ENCODE measurements around the gene KCNH2. TPM values are rescaled to one million over a fixed set of nuclear protein-coding genes. Genes with fewer than 3 reads are reported as not detected.

The KCNH2 gene
- total and polyA plus RNA-seq, 2 of the 13 experiments (the other 11 are each of a cell fraction or from before 2014, with no cell fraction given) = 0.09 to 0.11 TPM

DNA sequence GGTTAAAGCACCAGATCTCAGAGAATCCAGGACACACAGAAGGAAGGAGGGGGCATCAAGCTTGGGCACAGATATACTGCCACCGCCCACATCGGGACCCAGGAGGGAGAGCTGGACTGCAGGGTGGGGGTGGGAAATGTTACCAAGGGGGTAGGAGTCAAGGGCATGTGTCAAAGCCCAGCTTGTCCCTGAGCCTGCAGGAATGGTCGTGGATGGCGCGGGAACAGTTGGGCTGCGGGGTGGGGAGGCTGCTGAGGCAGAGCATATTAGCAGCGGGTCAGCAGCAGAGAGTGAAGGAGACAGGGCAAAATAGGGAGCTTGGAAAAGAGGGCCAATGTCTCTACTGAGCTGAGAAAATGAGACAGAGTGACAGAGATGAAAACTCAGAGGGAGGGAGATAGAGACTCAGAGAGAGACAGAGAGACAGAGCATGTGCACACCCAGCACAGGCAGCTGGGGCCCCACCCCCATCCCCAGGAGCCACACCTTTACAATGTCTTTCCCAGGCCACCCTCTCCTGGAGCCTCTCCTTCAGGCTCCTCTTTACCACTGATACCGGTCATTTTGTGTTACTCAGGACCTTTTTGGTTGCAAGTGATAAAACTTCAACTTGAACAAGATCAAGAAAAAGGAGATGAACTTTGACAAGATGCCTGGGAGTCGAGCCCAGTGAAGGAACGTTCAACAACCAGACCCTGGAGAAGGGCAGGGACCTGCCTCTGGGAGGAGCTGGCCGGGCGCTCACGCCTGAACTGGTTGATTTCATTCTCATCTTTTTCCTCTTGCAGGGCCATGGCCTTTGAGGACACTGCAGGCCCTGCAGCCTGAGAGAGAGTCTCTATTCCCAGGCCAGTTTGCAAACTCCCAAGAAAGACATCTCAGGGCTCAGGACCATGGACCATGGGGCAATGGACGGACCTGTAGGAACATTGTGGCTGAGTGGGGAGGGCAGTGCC is 75.8 kb downstream of the KCNH2 start:
- Histone ChIP-seq H3K27ac (ENCODE audit: extremely low read length, insufficient read depth, low read length) (no peak overlapping the region), H3K36me3 (replicated peaks in 1 of 2; ENCODE audit: control insufficient read depth in 1 of 2, insufficient read depth in 2 of 2, low read length in 2 of 2) (no peaks in the 10 kb centered on the region), H3K9ac (ENCODE audit: insufficient read depth, low read depth, low read length) (no peak overlapping the region), H3K4me2 (ENCODE audit: low read depth, low read length) (no peak overlapping the region), H2AFZ (ENCODE audit: low read length) (no peak overlapping the region), H3K79me2 (ENCODE audit: insufficient read depth, low read length) (no peaks in the 10 kb centered on the region), H4K20me1 (ENCODE audit: insufficient read depth, low read length) (no peaks in the 10 kb centered on the region), H3K4me3 (replicated peaks in 1 of 3; ENCODE audit: insufficient read depth in 1 of 3, low read depth in 2 of 3, low read length in 3 of 3) (no peak overlapping the region), H3K9me3 (ENCODE audit: low read length) (no peaks in the 10 kb centered on the region), H3K27me3 (ENCODE audit: control insufficient read depth in 1 of 2, insufficient read depth in 2 of 2, low read length in 2 of 2) (peaks cover 1 to 24% of the 10 kb centered on the region in 2 experiments; a peak in 2 of 5 replicates), H3K4me1 (ENCODE audit: insufficient read depth, low read length) (peaks cover 18% of the 10 kb centered on the region)
- POLR2A ChIA-PET = no interaction called here
- ATAC-seq (no peak), FAIRE-seq (no peak), DNase-seq (ENCODE audit: low spot score) (no peak)
- WGBS (ENCODE audit: low lambda C conversion rate) = 35% methylated on average over 14 of the region's 14 CpGs
- CTCF ChIA-PET (ENCODE audit: low intra/inter-chr PET ratio, low total read pairs) = no interaction called here
- in situ Hi-C loops (cut with HindIII; ENCODE audit: extremely low pct_ligation_motif_present, low pct_unique_long_range_greater_than_20kb) (no loop called here), intact Hi-C loops (cut with micrococcal nuclease; ENCODE audit: unreplicated experiment) (no loop called here)
- no TSS peak for BruUV-seq (replicated peaks)
- TF ChIP-seq, protein P1, sequence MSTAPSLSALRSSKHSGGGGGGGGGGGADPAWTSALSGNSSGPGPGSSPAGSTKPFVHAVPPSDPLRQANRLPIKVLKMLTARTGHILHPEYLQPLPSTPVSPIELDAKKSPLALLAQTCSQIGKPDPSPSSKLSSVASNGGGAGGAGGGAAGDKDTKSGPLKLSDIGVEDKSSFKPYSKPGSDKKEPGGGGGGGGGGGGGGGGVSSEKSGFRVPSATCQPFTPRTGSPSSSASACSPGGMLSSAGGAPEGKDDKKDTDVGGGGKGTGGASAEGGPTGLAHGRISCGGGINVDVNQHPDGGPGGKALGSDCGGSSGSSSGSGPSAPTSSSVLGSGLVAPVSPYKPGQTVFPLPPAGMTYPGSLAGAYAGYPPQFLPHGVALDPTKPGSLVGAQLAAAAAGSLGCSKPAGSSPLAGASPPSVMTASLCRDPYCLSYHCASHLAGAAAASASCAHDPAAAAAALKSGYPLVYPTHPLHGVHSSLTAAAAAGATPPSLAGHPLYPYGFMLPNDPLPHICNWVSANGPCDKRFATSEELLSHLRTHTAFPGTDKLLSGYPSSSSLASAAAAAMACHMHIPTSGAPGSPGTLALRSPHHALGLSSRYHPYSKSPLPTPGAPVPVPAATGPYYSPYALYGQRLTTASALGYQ (CRISPR knock-in tag; IDR thresholded peaks at IDR 0.05) = no peak
- TF ChIP-seq, protein P2, sequence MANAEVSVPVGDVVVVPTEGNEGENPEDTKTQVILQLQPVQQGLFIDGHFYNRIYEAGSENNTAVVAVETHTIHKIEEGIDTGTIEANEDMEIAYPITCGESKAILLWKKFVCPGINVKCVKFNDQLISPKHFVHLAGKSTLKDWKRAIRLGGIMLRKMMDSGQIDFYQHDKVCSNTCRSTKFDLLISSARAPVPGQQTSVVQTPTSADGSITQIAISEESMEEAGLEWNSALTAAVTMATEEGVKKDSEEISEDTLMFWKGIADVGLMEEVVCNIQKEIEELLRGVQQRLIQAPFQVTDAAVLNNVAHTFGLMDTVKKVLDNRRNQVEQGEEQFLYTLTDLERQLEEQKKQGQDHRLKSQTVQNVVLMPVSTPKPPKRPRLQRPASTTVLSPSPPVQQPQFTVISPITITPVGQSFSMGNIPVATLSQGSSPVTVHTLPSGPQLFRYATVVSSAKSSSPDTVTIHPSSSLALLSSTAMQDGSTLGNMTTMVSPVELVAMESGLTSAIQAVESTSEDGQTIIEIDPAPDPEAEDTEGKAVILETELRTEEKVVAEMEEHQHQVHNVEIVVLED (CRISPR knock-in tag; IDR thresholded peaks at IDR 0.05; ENCODE audit: borderline replicate concordance) = no peak
- no peak for TF ChIP-seq NFKB2 (CRISPR knock-in tag; IDR thresholded peaks at IDR 0.05; ENCODE audit: borderline replicate concordance)
- no peak for TF ChIP-seq PLRG1 (conservative IDR thresholded peaks at IDR 0.05)
- no peak for TF ChIP-seq ZNF383 (CRISPR knock-in tag; IDR thresholded peaks at IDR 0.05; ENCODE audit: borderline replicate concordance)
- TF ChIP-seq, protein P3, sequence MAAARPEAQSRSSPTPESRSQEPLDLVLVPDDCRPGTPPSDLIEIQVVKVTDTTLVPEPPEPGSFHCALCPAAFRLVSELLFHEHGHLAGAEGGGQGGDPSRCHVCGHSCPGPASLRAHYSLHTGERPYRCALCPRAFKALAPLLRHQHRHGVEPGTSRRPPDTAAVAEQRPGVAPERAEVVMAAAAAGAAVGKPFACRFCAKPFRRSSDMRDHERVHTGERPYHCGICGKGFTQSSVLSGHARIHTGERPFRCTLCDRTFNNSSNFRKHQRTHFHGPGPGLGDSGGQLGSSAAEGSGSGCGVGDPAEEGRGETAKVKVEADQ (CRISPR knock-in tag; IDR thresholded peaks at IDR 0.05; ENCODE audit: borderline replicate concordance) = no peak
- TF ChIP-seq KAT8 (CRISPR knock-in tag; IDR thresholded peaks at IDR 0.05) = no peak
- no peak for TF ChIP-seq GTF3A (CRISPR knock-in tag; conservative IDR thresholded peaks at IDR 0.05)
- TF ChIP-seq ZNF891 (CRISPR knock-in tag; IDR thresholded peaks at IDR 0.05) = no peak
- TF ChIP-seq ATAD3A (CRISPR knock-in tag; IDR thresholded peaks at IDR 0.05) = no peak
- no peak for TF ChIP-seq ZBTB3 (CRISPR knock-in tag; IDR thresholded peaks at IDR 0.05; ENCODE audit: borderline replicate concordance, low read depth)
- TF ChIP-seq, protein P4, sequence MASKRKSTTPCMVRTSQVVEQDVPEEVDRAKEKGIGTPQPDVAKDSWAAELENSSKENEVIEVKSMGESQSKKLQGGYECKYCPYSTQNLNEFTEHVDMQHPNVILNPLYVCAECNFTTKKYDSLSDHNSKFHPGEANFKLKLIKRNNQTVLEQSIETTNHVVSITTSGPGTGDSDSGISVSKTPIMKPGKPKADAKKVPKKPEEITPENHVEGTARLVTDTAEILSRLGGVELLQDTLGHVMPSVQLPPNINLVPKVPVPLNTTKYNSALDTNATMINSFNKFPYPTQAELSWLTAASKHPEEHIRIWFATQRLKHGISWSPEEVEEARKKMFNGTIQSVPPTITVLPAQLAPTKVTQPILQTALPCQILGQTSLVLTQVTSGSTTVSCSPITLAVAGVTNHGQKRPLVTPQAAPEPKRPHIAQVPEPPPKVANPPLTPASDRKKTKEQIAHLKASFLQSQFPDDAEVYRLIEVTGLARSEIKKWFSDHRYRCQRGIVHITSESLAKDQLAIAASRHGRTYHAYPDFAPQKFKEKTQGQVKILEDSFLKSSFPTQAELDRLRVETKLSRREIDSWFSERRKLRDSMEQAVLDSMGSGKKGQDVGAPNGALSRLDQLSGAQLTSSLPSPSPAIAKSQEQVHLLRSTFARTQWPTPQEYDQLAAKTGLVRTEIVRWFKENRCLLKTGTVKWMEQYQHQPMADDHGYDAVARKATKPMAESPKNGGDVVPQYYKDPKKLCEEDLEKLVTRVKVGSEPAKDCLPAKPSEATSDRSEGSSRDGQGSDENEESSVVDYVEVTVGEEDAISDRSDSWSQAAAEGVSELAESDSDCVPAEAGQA (IDR thresholded peaks at IDR 0.05; ENCODE audit: low read depth) = no peak
- TF ChIP-seq, protein P4 (CRISPR knock-in tag; IDR thresholded peaks at IDR 0.05; ENCODE audit: borderline replicate concordance) = no peak

All from HepG2 (cell line).